NCI-H345 (cell line): ENCODE results near the gene ZNHIT2.
A peak's percentile ranks its signal among the peaks of the same experiment; 100 is the strongest.
"Not testable (repeated sequence)": the region's sequence is repeated elsewhere in the genome, so short reads cannot be mapped to it uniquely, and the experiment has no call there.

Source experiments
- DNase-seq: peaks from one replicate; lab custom pipeline; 2025; lab: John Stamatoyannopoulos, UW

Gene ZNHIT2

GRCh38 chr11:65117206-65118096 lies at the start of gene ZNHIT2:
ZNHIT2 (minus strand) TSS chr11:65117701; CDS start chr11:65117653, 48 bp downstream.
- peak; percentile 100 for DNase-seq

- DNase-seq = no peak
Measured at GRCh38 chr11:65166893-65167292, 49.4 kb upstream of the ZNHIT2 start.

- no peak for DNase-seq
Measured at GRCh38 chr11:65165410-65166317, 48.2 kb upstream of the ZNHIT2 start.

- DNase-seq = no peak
Measured at GRCh38 chr11:65163684-65164083, 46.2 kb upstream of the ZNHIT2 start.

- DNase-seq = no peak
Measured at GRCh38 chr11:65160643-65161042, 43.1 kb upstream of the ZNHIT2 start.

GRCh38 chr11:65159012-65159411 lies 41.5 kb upstream of the ZNHIT2 start:
- DNase-seq = no peak

GRCh38 chr11:65157336-65157735 lies 39.8 kb upstream of the ZNHIT2 start:
- no peak for DNase-seq

GRCh38 chr11:65156926-65157325 lies 39.4 kb upstream of the ZNHIT2 start:
- DNase-seq = no peak

GRCh38 chr11:65156256-65156655 lies 38.8 kb upstream of the ZNHIT2 start:
- DNase-seq = no peak

GRCh38 chr11:65152122-65152521 lies 34.6 kb upstream of the ZNHIT2 start:
- no peak for DNase-seq

- no peak for DNase-seq
Measured at GRCh38 chr11:65151331-65151899, 33.9 kb upstream of the ZNHIT2 start.

GRCh38 chr11:65150509-65151299 lies 33.2 kb upstream of the ZNHIT2 start:
- peak; percentile 46 for DNase-seq

- not testable (repeated sequence) for DNase-seq
Measured at GRCh38 chr11:65150131-65150508, 32.6 kb upstream of the ZNHIT2 start.

- DNase-seq = no peak
Measured at GRCh38 chr11:65148657-65149056, 31.2 kb upstream of the ZNHIT2 start.

- DNase-seq = no peak
Measured at GRCh38 chr11:65147352-65148075, 30.0 kb upstream of the ZNHIT2 start.

- DNase-seq = no peak
Measured at GRCh38 chr11:65141896-65142494, 24.5 kb upstream of the ZNHIT2 start.

- no peak for DNase-seq
Measured at GRCh38 chr11:65136515-65137096, 19.1 kb upstream of the ZNHIT2 start.

GRCh38 chr11:65135633-65136145 lies 18.2 kb upstream of the ZNHIT2 start:
- DNase-seq = no peak

- peak; percentile 98 for DNase-seq
Measured at GRCh38 chr11:65134952-65135632, 17.6 kb upstream of the ZNHIT2 start.
